WERI-Rb-1 (cell line): Measurements from ENCODE around the gene IGDCC3.

ENCODE experiments used
- DNase-seq: peaks from one replicate; pipeline ENCODE4 v3.0.0-alpha.2; 2020
- H3K27ac ChIP-seq: fragments of 250-450 bp; sonication (Bioruptor Pico); 2 replicates; pipeline ENCODE4 v1.5.1; 2020; ENCODE audit warnings: mild to moderate bottlenecking, moderate library complexity
- H3K27me3 ChIP-seq: fragments of 250-450 bp; sonication (Bioruptor Pico); 2 replicates; pipeline ENCODE4 v1.5.1; 2021; ENCODE audit warnings: mild to moderate bottlenecking, low read depth, moderate library complexity; ENCODE audit not compliant: insufficient read depth, severe bottlenecking
- H3K36me3 ChIP-seq: fragments of 250-450 bp; sonication (Bioruptor Pico); 2 replicates; pipeline ENCODE4 v1.5.1; 2020; ENCODE audit warnings: mild to moderate bottlenecking, moderate library complexity
- H3K4me3 ChIP-seq: 2 replicates; pipeline ENCODE4 v1.5.1; 2011; ENCODE audit warnings: low read depth, mild to moderate bottlenecking, control low read depth, low read length
- H3K9me3 ChIP-seq: fragments of 250-450 bp; sonication (Bioruptor Pico); 2 replicates; pipeline ENCODE4 v1.5.1; 2021; ENCODE audit warnings: mild to moderate bottlenecking, moderate library complexity; ENCODE audit not compliant: severe bottlenecking
- CTCF ChIP-seq: IDR thresholded peaks from 2 replicates; pipeline ENCODE4 v1.5.1; 2011; ENCODE audit warnings: low read depth, mild to moderate bottlenecking, control low read depth, inconsistent platforms, low read length

The IGDCC3 gene

GRCh38 chr15:65290228-65290627 is 87.6 kb downstream of the IGDCC3 start:
- H3K4me3 ChIP-seq: no peak overlapping the region
- H3K27me3 ChIP-seq: no peaks in the 10 kb centered on the region
- no peak overlapping the region for H3K27ac ChIP-seq
- no peaks in the 10 kb centered on the region for H3K9me3 ChIP-seq
- no peak for DNase-seq
- no peaks in the 10 kb centered on the region for H3K36me3 ChIP-seq
- TF ChIP-seq CTCF: no peak

- H3K36me3 ChIP-seq: no peaks in the 10 kb centered on the region
- no peak overlapping the region for H3K4me3 ChIP-seq
- no peak for TF ChIP-seq CTCF
- H3K27me3 ChIP-seq: no peaks in the 10 kb centered on the region
- no peak for DNase-seq
- H3K27ac ChIP-seq: no peak overlapping the region
- no peaks in the 10 kb centered on the region for H3K9me3 ChIP-seq
These were observed 88.4 kb downstream of the IGDCC3 start for GRCh38 chr15:65289261-65289854.

GRCh38 chr15:65287520-65287855 is 90.3 kb downstream of the IGDCC3 start:
- peak overlapping the region; percentile 92 for H3K27ac ChIP-seq
- H3K36me3 ChIP-seq: peaks cover 5% of the 10 kb centered on the region
- H3K9me3 ChIP-seq: no peaks in the 10 kb centered on the region
- no peak for DNase-seq
- no peak for TF ChIP-seq CTCF
- no peaks in the 10 kb centered on the region for H3K27me3 ChIP-seq
- H3K4me3 ChIP-seq: peak overlapping the region; percentile 33; the same call in 1 of the 2 replicates

GRCh38 chr15:65286704-65287519 is 90.9 kb downstream of the IGDCC3 start, which contains the start of gene PARP16:
PARP16 (minus strand) TSS chr15:65286883; CDS start chr15:65286426, 457 bp downstream.
- peak within 1 kb of the TSS; percentile 79 for H3K4me3 ChIP-seq
- peak within 1 kb of the TSS; percentile 92 for H3K27ac ChIP-seq
- TF ChIP-seq CTCF: peak; percentile 34; the same call in 1 of the 2 replicates
- H3K36me3 ChIP-seq: peaks cover 9% of the 10 kb centered on the region
- no peaks in the 10 kb centered on the region for H3K9me3 ChIP-seq
- H3K27me3 ChIP-seq: no peaks in the 10 kb centered on the region
- DNase-seq: peak; percentile 97

GRCh38 chr15:65286069-65286703 is 91.6 kb downstream of the IGDCC3 start:
- no peaks in the 10 kb centered on the region for H3K9me3 ChIP-seq

More at GRCh38 chr15:65286069-65286703, 91.6 kb downstream of the IGDCC3 start:
- DNase-seq: no peak
- Histone ChIP-seq H3K36me3 (peaks cover 9% of the 10 kb centered on the region), H3K27me3 (no peaks in the 10 kb centered on the region), H3K27ac (peak overlapping the region; percentile 92), H3K4me3 (peak overlapping the region; percentile 79)
- TF ChIP-seq CTCF: no peak
